C4-2B (cell line): ENCODE measurements around the gene METTL26.

Source experiments
- H3K27ac ChIP-seq: fragments of 450-650 bp; 2 replicates; pipeline ENCODE4 v1.5.1; 2017
- CTCF ChIP-seq: fragments of 450-650 bp; conservative IDR thresholded peaks from 2 replicates; pipeline ENCODE4 v1.5.1; 2017; ENCODE audit warnings: mild to moderate bottlenecking
- ZFX ChIP-seq: fragments of 450-650 bp; IDR thresholded peaks from 2 replicates; pipeline ENCODE4 v1.6.1; 2017

METTL26 gene

DNA sequence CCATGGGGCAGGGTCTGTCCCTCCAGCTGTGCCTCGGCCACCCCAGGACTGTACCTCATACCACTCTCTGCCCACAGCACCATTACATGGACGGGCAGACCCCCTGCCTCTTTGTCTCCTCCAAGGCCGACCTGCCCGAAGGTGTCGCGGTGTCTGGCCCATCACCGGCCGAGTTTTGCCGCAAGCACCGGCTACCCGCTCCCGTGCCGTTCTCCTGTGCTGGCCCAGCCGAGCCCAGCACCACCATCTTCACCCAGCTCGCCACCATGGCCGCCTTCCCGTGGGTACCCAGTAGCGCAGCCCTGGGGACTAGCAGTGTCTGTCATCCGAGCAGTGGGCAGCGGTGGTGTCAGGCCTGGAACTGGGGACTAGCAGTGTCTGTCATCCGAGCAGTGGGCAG is 36.7 kb upstream of the METTL26 start:
- no peak overlapping the region for H3K27ac ChIP-seq

GRCh38 chr16:672371-672770 is 36.3 kb upstream of the METTL26 start:
- no peak overlapping the region for H3K27ac ChIP-seq
- TF ChIP-seq ZFX (no peak), CTCF (no peak)

More for the DNA sequence above, 36.7 kb upstream of the METTL26 start:
- TF ChIP-seq ZFX (no peak), CTCF (no peak)

DNA sequence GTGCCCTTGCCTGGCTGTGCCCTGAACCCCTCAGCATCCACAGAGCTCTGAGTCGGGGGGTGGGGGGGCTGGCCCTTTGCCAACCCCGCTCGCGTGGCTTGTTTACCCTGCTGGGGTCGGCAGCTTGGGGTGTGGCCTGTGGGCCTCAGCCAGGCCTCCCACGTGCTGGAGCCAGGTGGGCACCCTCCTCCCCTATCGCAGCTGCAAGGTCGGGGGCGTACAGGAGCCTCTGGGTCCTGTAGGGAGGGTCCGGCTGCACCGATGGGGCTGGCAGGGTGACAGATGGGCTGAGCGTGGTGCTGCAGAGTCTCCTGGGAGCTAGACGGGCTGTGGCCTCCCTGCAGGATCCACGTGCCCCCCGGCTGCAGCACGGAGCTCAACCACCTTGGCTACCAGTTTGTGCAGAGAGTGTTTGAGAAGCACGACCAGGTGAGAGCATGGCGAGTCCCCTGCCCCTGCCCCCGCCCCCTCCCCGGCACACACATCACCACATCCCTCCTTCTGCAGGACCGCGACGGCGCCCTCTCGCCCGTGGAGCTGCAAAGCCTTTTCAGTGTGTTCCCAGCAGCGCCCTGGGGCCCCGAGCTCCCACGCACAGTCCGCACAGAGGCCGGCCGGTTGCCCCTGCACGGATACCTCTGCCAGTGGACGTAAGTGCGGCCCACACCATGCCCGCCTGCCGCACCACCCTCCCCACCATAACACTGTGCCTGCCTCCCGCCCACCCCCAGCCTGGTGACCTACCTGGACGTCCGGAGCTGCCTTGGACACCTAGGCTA is 35.4 kb upstream of the METTL26 start:
- no peak for TF ChIP-seq CTCF
- no peak for TF ChIP-seq ZFX
- H3K27ac ChIP-seq: no peak overlapping the region

DNA sequence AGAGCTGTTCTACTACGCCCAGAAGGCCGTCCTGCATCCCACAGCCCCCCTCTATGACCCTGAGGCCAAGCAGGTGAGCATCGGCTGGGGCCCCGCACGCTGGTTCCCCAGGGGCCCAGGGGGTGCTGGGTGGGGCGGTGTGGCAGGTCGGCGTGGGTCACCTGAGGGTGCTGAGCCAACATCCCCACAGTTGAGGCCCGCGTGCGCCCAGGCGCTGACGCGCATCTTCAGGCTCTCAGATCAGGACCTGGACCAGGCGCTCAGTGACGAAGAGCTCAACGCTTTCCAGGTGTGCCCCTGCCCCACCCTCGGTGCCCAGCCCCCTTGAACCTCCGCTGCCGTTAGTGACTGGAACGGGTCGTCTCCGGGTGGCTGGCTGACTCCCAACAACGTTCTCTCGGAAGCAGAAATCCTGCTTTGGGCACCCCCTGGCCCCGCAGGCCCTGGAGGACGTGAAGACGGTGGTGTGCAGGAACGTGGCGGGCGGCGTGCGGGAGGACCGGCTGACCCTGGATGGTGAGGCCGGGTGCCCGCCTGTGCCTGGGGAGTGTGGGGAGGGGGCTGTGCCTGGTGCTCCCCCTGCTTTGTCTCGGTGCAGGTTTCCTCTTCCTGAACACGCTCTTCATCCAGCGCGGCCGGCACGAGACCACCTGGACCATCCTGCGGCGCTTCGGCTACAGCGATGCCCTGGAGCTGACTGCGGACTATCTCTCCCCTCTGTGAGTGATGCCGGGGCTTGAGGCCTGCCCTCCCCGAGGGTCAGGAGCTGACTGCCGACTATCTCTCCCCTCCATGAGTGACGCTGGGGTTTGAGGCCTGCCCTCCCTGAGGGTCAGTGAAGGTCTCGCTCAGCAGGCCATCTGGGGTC is 34.6 kb upstream of the METTL26 start:
- H3K27ac ChIP-seq: no peak overlapping the region
- TF ChIP-seq CTCF: no peak
- no peak for TF ChIP-seq ZFX

DNA sequence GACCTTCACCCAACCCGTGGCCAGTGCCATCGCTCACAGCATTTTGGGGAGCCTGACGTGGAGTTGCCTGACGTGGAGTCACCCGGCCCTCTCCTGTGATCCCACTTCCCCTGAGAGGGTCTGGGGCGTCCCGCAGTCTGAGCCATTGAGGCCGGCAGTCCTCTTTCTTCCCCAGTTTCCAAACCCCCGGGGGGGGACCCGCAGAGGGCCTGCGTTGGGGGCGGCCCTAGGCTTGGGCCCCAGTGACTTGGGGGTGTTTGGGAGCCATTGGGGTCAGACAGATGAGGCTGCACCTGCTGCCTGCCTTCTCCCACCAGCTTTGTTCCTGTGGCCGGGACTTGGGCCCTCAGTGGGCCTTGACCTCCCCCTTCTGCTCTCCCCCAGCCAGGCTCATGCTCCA is 33.6 kb upstream of the METTL26 start:
- H3K27ac ChIP-seq: no peak overlapping the region; the same call in 1 of the 2 replicates
- no peak for TF ChIP-seq CTCF
- no peak for TF ChIP-seq ZFX

DNA sequence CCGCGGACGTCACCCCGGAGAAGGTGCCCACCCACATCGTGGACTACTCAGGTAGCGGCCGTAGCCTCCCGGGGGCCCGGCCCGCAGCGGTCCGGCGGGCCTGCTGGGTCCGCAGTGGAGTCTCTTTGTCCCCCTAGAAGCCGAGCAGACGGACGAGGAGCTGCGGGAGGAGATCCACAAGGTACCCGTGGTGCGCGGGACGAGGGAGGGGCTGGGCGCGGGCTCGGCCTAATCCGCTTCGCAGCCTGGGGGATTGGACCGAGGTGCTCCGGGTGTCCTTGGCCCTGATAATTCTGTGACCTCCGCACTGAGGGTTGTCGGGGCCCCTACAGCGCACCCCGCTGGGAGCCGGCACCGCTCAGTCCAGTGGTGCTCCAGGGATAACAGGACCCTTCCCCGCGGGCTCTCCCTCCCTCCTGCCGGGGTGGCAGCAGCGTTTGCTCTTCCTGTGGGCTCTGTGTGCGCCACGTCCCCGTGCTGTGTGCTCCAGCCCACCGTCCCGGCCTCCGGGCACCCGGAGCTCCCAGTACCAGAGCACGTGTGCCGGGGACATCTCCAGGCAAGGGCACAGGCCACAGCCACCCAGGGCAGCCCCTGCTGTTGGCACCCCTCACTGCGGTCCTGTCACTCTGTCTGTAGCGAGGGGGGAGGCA is 32.5 kb upstream of the METTL26 start:
- no peak for TF ChIP-seq CTCF
- no peak for TF ChIP-seq ZFX
- H3K27ac ChIP-seq: peak overlapping the region; percentile 100
